Measurements from ENCODE around the gene TAB2. TPM values are rescaled to one million over a fixed set of nuclear protein-coding genes. Genes with fewer than 3 reads are reported as not detected.

TAB2 gene
- total RNA-seq, 1 experiment from 2014 or later = 55.6 TPM

- CTCF ChIA-PET = no interaction called here
Measured at GRCh38 chr6:149359440-149359839, 41.9 kb downstream of the TAB2 start.

GRCh38 chr6:149360536-149360935 lies 43.0 kb downstream of the TAB2 start:
- Mint-ChIP-seq H3K27ac (no peak overlapping the region), H3K36me3 (0 out of 2 replicates have a peak, but pooled peaks cover 4% of the 10 kb centered on the region), H3K27me3 (ENCODE audit: low read depth) (no peaks in the 10 kb centered on the region), H3K4me3 (no peak overlapping the region), H3K9me3 (0 out of 2 replicates have a peak, but pooled peaks cover 4% of the 10 kb centered on the region), H3K4me1 (peaks cover 21% of the 10 kb centered on the region)
- DNase-seq (ENCODE audit: low spot score) (no peak), ATAC-seq (no peak)
- ChIA-PET POLR2A (no interaction called here), CTCF (no interaction called here)
- TF ChIP-seq PRRX2 (CRISPR knock-in tag; IDR thresholded peaks at IDR 0.05) = no peak

More at GRCh38 chr6:149359440-149359839, 41.9 kb downstream of the TAB2 start:
- H3K4me3 Mint-ChIP-seq = no peak overlapping the region
- no peaks in the 10 kb centered on the region for H3K27me3 Mint-ChIP-seq (ENCODE audit: low read depth)
- no peak for DNase-seq (ENCODE audit: low spot score)
- peaks cover 24% of the 10 kb centered on the region for H3K4me1 Mint-ChIP-seq
- POLR2A ChIA-PET = no interaction called here
- TF ChIP-seq SP1 (CRISPR knock-in tag; conservative IDR thresholded peaks at IDR 0.05) (no peak), FOXP4 (CRISPR knock-in tag; IDR thresholded peaks at IDR 0.05) (no peak), CREB1 (CRISPR knock-in tag; IDR thresholded peaks at IDR 0.05) (no peak)
- 0 out of 2 replicates have a peak, but pooled peaks cover 4% of the 10 kb centered on the region for H3K36me3 Mint-ChIP-seq
- no peak overlapping the region for H3K27ac Mint-ChIP-seq
- no peak for ATAC-seq
- H3K9me3 Mint-ChIP-seq = 0 out of 2 replicates have a peak, but pooled peaks cover 4% of the 10 kb centered on the region

GRCh38 chr6:149362289-149362688 lies 44.8 kb downstream of the TAB2 start:
- peaks cover 20% of the 10 kb centered on the region for H3K4me1 Mint-ChIP-seq
- 0 out of 2 replicates have a peak, but pooled peaks cover 4% of the 10 kb centered on the region for H3K36me3 Mint-ChIP-seq
- TF ChIP-seq MXD4 (CRISPR knock-in tag; IDR thresholded peaks at IDR 0.05; ENCODE audit: borderline replicate concordance) (no peak), EMX1 (CRISPR knock-in tag; IDR thresholded peaks at IDR 0.05) (no peak), ZNF232 (CRISPR knock-in tag; IDR thresholded peaks at IDR 0.05) (no peak), ELF4 (CRISPR knock-in tag; IDR thresholded peaks at IDR 0.05; ENCODE audit: low read depth) (no peak), ETV6 (CRISPR knock-in tag; IDR thresholded peaks at IDR 0.05) (no peak), ZNF423 (CRISPR knock-in tag; IDR thresholded peaks at IDR 0.05) (no peak), ZNF317 (CRISPR knock-in tag; IDR thresholded peaks at IDR 0.05; ENCODE audit: borderline replicate concordance, low read depth) (no peak), HMGA2 (CRISPR knock-in tag; IDR thresholded peaks at IDR 0.05) (no peak), ZNF219 (CRISPR knock-in tag; IDR thresholded peaks at IDR 0.05; ENCODE audit: borderline replicate concordance) (no peak), E2F1 (CRISPR knock-in tag; IDR thresholded peaks at IDR 0.05) (no peak), ATF1 (CRISPR knock-in tag; IDR thresholded peaks at IDR 0.05) (no peak), GRHL2 (CRISPR knock-in tag; IDR thresholded peaks at IDR 0.05; ENCODE audit: insufficient replicate concordance, severe bottlenecking) (no peak), NFE2L1 (CRISPR knock-in tag; IDR thresholded peaks at IDR 0.05) (no peak), MYBL2 (CRISPR knock-in tag; IDR thresholded peaks at IDR 0.05) (no peak), ZNF671 (CRISPR knock-in tag; IDR thresholded peaks at IDR 0.05) (no peak), TEAD1 (CRISPR knock-in tag; IDR thresholded peaks at IDR 0.05) (no peak)
- no peak overlapping the region for H3K27ac Mint-ChIP-seq
- DNase-seq (ENCODE audit: low spot score) (no peak), ATAC-seq (no peak)
- POLR2A ChIA-PET = no interaction called here
- CTCF ChIA-PET = interaction anchor here (0.9 kb wide), 1 partner anchor 70 kb away, joined by 3 read pairs; no protein-coding TSS in a partner anchor
- H3K9me3 Mint-ChIP-seq = 0 out of 2 replicates have a peak, but pooled peaks cover 4% of the 10 kb centered on the region
- H3K27me3 Mint-ChIP-seq (ENCODE audit: low read depth) = no peaks in the 10 kb centered on the region
- H3K4me3 Mint-ChIP-seq = no peak overlapping the region

Measured in WTC11 (cell line).